Esophagus muscularis mucosa (tissue), 3 donors: Measurements from ENCODE around the gene SLC1A4.

Experiments used
- EP300 ChIP-seq: sonication (generic); formaldehyde crosslinking; IDR thresholded peaks from one replicate; pipeline ENCODE4 v1.6.1; 2017; ENCODE audit warnings: antibody characterized with exemption
- TF ChIP-seq, protein P1 (sequence below), 3 experiments: fragments of 200-600 bp in 2 of 3; fragments of 450-650 bp in 1 of 3; sonication (generic) in 2 of 3; IDR thresholded peaks; one replicate each; pipeline ENCODE4 v1.5.1; 2017 to 2019; ENCODE audit warnings: antibody characterized with exemption in 3 of 3, mild to moderate bottlenecking in 2 of 3, moderate library complexity in 1 of 3

GRCh38 chr2:65071499-65072180, 82.4 kb downstream of the SLC1A4 start:
- TF ChIP-seq, protein P1, sequence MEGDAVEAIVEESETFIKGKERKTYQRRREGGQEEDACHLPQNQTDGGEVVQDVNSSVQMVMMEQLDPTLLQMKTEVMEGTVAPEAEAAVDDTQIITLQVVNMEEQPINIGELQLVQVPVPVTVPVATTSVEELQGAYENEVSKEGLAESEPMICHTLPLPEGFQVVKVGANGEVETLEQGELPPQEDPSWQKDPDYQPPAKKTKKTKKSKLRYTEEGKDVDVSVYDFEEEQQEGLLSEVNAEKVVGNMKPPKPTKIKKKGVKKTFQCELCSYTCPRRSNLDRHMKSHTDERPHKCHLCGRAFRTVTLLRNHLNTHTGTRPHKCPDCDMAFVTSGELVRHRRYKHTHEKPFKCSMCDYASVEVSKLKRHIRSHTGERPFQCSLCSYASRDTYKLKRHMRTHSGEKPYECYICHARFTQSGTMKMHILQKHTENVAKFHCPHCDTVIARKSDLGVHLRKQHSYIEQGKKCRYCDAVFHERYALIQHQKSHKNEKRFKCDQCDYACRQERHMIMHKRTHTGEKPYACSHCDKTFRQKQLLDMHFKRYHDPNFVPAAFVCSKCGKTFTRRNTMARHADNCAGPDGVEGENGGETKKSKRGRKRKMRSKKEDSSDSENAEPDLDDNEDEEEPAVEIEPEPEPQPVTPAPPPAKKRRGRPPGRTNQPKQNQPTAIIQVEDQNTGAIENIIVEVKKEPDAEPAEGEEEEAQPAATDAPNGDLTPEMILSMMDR (IDR thresholded peaks at IDR 0.05): peak in 2 of 3 experiments; percentile 18 to 20
- no peak for TF ChIP-seq EP300
